Measurements from ENCODE around the gene HNF4A.

The HNF4A gene

DNA sequence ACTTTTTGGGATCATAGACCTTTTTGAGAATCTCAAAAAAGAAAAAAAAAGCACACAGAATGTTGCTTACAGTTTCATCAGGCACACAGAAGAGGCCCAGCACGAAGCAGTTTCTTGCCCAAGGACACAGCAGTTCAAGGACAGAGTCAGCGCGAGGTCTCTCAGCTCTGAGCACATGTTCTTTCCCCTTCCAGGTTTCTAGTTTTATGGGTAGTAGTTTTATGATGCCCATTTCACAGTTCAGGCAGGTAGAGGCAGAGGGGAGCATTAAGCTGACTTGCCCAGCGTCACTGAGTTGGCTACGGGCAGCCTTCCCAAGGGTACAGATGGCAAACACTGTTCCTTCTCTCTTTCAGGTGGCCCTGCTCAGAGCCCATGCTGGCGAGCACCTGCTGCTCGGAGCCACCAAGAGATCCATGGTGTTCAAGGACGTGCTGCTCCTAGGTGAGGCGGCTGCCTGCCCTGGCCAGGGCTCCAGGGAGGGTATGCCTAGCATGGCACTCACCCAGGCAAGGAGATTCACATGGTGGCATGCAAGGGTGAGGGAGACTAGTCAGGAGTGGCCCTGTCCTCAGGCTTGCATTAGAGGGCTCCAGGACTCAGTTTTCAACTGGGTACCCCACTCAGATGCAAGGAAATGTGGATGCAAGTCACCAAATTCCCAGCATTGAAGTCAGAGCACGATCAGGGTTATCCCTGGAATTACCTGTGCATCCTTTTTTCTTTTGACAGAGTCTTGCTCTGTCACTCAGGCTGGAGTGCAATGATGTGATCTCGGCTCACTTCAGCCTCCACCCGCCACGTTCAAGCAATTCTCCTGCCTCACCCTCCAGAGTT lies 62.8 kb downstream of the HNF4A start:
- no peak for DNase-seq (ENCODE audit: low read depth)
- no peak overlapping the region for H3K4me3 ChIP-seq (ENCODE audit: low read depth, low read length)

- no peak overlapping the region for H3K4me3 ChIP-seq (ENCODE audit: low read depth, low read length)
- no peak for DNase-seq (ENCODE audit: low read depth)
Observed at GRCh38 chr20:44419131-44419844, 63.8 kb downstream of the HNF4A start.

- no peak for DNase-seq (ENCODE audit: low read depth)
Observed at GRCh38 chr20:44420497-44420896, 65.0 kb downstream of the HNF4A start.

GRCh38 chr20:44422083-44422482 lies 66.6 kb downstream of the HNF4A start:
- no peak overlapping the region for H3K4me3 ChIP-seq (ENCODE audit: low read depth, low read length)
- DNase-seq (ENCODE audit: low read depth): peak; percentile 26

More at GRCh38 chr20:44420497-44420896, 65.0 kb downstream of the HNF4A start:
- no peak overlapping the region for H3K4me3 ChIP-seq (ENCODE audit: low read depth, low read length)

- DNase-seq (ENCODE audit: low read depth): no peak
- no peak overlapping the region for H3K4me3 ChIP-seq (ENCODE audit: low read depth, low read length)
Observed at GRCh38 chr20:44423480-44423879, 68.0 kb downstream of the HNF4A start.

DNA sequence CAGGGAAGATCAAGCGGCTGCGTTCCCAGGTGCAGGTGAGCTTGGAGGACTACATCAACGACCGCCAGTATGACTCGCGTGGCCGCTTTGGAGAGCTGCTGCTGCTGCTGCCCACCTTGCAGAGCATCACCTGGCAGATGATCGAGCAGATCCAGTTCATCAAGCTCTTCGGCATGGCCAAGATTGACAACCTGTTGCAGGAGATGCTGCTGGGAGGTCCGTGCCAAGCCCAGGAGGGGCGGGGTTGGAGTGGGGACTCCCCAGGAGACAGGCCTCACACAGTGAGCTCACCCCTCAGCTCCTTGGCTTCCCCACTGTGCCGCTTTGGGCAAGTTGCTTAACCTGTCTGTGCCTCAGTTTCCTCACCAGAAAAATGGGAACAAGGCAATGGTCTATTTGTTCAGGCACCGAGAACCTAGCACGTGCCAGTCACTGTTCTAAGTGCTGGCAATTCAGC lies 68.6 kb downstream of the HNF4A start:
- no peak overlapping the region for H3K4me3 ChIP-seq (ENCODE audit: low read depth, low read length)
- no peak for DNase-seq (ENCODE audit: low read depth)

DNA sequence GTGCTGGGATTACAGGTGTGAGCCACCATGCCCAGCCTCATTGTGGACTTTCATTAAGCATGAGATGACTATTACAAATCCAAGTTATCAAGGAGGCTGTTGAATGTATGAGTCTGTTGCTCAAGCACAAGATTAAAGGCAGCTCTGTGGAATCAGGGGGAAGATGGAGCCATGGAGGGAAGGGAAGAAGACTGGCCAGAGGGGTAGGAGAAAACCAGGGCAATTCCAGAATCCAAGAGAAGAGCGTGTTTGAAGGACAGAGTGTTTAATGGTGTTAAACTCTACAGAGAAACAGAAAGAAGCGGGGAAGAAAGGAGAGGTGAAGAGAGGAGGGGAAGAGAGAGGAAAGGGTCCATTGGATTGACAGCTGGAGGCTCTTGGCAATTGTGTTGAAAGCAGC lies 70.4 kb downstream of the HNF4A start:
- no peak overlapping the region for H3K4me3 ChIP-seq (ENCODE audit: low read depth, low read length)

DNA sequence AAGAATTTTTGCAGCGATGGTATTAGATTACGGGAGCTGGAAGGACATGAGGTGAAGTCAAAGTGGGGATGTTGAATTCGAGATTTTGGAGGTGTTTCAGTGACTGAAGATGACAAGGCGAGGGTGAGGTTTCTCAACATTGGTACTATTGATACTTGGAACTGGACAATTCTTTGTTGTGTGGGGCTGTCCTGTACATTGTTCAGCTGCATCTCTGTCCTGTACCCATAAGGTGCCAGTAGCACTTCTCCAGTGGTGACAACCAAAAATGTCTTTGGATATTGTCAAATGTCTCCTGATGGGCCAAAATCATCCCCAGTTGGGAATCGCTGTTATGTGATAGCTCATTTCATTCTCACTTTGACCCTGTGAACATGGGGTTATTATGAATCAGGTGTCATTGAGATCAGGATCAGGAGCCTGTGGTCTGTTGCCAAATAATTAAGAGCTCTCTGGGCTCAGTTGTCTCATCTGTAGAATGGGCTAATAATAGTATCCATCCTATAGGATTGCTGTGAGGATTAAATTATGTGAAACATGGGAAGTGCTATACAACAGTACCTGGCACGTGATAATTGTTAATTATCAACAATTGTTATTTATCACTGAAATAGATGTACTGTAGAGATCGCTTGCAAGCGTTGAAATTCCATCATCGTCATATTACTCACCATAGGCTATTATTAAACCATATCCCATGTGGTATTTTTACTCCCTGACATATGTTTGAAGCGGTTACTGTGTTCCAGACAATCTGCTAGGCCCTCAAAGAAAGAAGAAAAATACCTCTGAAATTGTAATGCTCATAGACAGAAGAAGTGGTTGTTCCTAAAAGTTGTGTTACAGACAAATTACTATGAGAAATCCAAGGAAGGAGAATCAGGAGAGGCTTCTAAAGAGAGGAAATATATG lies 71.6 kb downstream of the HNF4A start:
- DNase-seq (ENCODE audit: low read depth): no peak

More for the DNA sequence above, 70.4 kb downstream of the HNF4A start:
- no peak for DNase-seq (ENCODE audit: low read depth)

GRCh38 chr20:44427804-44428173 lies 72.3 kb downstream of the HNF4A start:
- no peak overlapping the region for H3K4me3 ChIP-seq (ENCODE audit: low read depth, low read length)
- DNase-seq (ENCODE audit: low read depth): no peak

More for the DNA sequence above, 71.6 kb downstream of the HNF4A start:
- no peak overlapping the region for H3K4me3 ChIP-seq (ENCODE audit: low read depth, low read length)

- H3K4me3 ChIP-seq (ENCODE audit: low read depth, low read length): no peak overlapping the region
- no peak for DNase-seq (ENCODE audit: low read depth)
Observed at GRCh38 chr20:44428174-44429016, 72.9 kb downstream of the HNF4A start.

DNA sequence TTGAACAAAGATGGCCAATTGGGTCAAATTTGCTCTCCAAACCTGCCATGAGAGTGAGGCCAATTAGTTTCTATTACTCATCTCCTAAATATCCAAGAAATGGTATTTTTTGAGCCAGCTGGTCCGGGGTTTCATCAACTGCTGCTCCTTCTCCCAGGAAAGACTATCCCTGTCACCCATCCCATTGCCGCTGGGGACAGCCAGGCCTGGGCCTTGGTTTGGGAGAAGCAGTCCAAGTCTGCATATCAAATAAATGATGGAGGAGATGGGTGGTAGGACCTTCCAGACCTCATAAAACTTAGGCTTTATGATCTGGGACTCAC lies 73.5 kb downstream of the HNF4A start:
- DNase-seq (ENCODE audit: low read depth): no peak
- no peak overlapping the region for H3K4me3 ChIP-seq (ENCODE audit: low read depth, low read length)

GRCh38 chr20:44429419-44430269 lies 74.1 kb downstream of the HNF4A start:
- no peak for DNase-seq (ENCODE audit: low read depth)
- H3K4me3 ChIP-seq (ENCODE audit: low read depth, low read length): no peak overlapping the region

GRCh38 chr20:44430270-44431065 lies 75.0 kb downstream of the HNF4A start:
- H3K4me3 ChIP-seq (ENCODE audit: low read depth, low read length): no peak overlapping the region
- DNase-seq (ENCODE audit: low read depth): no peak

GRCh38 chr20:44431118-44431501 lies 75.6 kb downstream of the HNF4A start:
- no peak for DNase-seq (ENCODE audit: low read depth)
- H3K4me3 ChIP-seq (ENCODE audit: low read depth, low read length): no peak overlapping the region

GRCh38 chr20:44431502-44432234 lies 76.2 kb downstream of the HNF4A start:
- no peak overlapping the region for H3K4me3 ChIP-seq (ENCODE audit: low read depth, low read length)
- DNase-seq (ENCODE audit: low read depth): no peak

DNA sequence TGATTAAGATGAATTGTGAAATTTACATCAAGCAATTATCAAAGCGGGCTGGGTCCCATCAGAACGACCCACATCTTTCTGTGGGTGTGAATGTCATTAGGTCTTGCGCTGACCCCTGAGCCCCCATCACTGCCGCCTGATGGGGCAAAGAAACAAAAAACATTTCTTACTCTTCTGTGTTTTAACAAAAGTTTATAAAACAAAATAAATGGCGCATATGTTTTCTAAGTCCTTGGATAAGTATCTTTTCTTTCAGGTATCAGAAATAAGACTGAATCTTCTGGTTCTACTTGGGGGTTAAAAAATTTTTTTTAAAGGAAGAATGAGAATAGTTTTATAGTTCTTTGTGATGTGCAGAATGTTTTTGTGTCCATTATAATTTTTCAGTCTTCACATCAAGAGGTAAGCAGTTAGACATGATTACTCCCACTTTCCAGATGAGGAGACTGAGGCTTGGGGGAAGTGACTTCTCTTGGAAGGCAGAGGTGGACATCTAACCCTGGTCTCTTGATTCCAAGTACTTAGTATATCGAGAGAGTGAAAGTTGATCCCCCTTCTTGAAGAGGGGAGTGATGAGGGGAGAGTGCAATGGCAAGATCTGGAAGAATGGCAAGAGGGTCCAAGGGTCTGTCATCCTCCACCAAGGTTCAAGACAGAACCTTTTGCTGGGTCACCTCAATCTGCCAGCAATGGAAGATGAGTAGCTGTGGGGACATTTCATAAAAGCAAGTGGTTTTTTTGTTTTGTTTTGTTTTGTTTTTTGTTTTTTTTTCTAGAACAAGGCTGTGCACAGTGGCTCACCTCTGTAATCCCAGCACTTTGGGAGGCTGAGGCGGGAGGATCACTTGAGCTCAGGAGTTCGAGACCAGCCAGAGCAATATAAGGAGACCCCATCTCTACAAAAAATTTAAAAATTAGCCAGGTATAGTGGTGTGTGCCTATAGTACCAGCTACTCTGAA lies 77.4 kb downstream of the HNF4A start:
- no peak overlapping the region for H3K4me3 ChIP-seq (ENCODE audit: low read depth, low read length)

More for the DNA sequence above, 77.4 kb downstream of the HNF4A start:
- no peak for DNase-seq (ENCODE audit: low read depth)

Data from skeletal muscle cell (primary cell).